ENCODE results near the gene PDE6B. TPM values are rescaled to one million over a fixed set of nuclear protein-coding genes. Genes with fewer than 3 reads are reported as not detected.

PDE6B gene
- total and polyA plus RNA-seq, 2 of the 13 experiments (the other 11 are each of a cell fraction or from before 2014, with no cell fraction given) = 0.38 to 0.40 TPM

DNA sequence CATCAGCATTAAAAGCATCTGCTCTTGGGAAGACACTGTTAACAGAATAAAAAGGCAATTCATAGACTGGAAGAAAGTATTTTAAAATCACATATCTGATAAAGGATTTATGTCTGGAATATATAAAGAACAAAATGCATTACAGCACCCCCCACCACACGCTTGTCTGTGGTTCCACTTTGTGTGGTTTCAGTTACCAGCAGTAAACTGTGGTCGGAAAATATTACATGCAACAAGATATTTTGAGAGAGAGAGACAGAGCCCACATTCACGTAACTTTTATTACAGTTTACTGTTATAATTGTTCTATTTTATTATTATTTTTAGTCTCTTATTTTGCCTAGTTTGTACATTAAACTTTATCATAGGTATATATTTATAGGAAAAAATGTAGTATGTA, 21.2 kb upstream of the PDE6B start:
- no peak for FAIRE-seq
- no peak overlapping the region for H3K27ac ChIP-seq (ENCODE audit: extremely low read length, insufficient read depth, low read length)
- no peak overlapping the region for H2AFZ ChIP-seq (ENCODE audit: low read length)
- H3K79me2 ChIP-seq (ENCODE audit: insufficient read depth, low read length) = no peaks in the 10 kb centered on the region
- in situ Hi-C loops (cut with HindIII; ENCODE audit: extremely low pct_ligation_motif_present, low pct_unique_long_range_greater_than_20kb) (no loop called here), intact Hi-C loops (cut with micrococcal nuclease; ENCODE audit: unreplicated experiment) (loop anchor here (10.0 kb wide), 1 partner anchor 109 kb away; the partner anchor contains the start of genes PIGG and ZNF721)
- no peak for ATAC-seq
- WGBS (ENCODE audit: low lambda C conversion rate) = 16% methylated on average over 3 of the region's 3 CpGs
- H3K9ac ChIP-seq (ENCODE audit: insufficient read depth, low read depth, low read length) = no peak overlapping the region
- no peaks in the 10 kb centered on the region for H3K9me3 ChIP-seq (ENCODE audit: low read length)
- no peak overlapping the region for H3K4me3 ChIP-seq (replicated peaks in 1 of 3; ENCODE audit: insufficient read depth in 1 of 3, low read depth in 2 of 3, low read length in 3 of 3)
- H3K4me1 ChIP-seq (ENCODE audit: insufficient read depth, low read length) = no peaks in the 10 kb centered on the region
- no peak overlapping the region for H3K4me2 ChIP-seq (ENCODE audit: low read depth, low read length)
- H4K20me1 ChIP-seq (ENCODE audit: insufficient read depth, low read length) = no peaks in the 10 kb centered on the region
- ChIA-PET POLR2A (no interaction called here), CTCF (ENCODE audit: low intra/inter-chr PET ratio, low total read pairs) (no interaction called here)
- H3K36me3 ChIP-seq (replicated peaks in 1 of 2; ENCODE audit: control insufficient read depth in 1 of 2, insufficient read depth in 2 of 2, low read length in 2 of 2) = no peaks in the 10 kb centered on the region
- no peak for DNase-seq (ENCODE audit: low spot score)
- peaks cover 9 to 58% of the 10 kb centered on the region in 2 experiments for H3K27me3 ChIP-seq (ENCODE audit: control insufficient read depth in 1 of 2, insufficient read depth in 2 of 2, low read length in 2 of 2)
- BruUV-seq (replicated peaks) = no TSS peak
- TF ChIP-seq ZNF781 (CRISPR knock-in tag; IDR thresholded peaks at IDR 0.05; ENCODE audit: borderline replicate concordance, not compliant biosample characterization) = no peak
- TF ChIP-seq, protein P1, sequence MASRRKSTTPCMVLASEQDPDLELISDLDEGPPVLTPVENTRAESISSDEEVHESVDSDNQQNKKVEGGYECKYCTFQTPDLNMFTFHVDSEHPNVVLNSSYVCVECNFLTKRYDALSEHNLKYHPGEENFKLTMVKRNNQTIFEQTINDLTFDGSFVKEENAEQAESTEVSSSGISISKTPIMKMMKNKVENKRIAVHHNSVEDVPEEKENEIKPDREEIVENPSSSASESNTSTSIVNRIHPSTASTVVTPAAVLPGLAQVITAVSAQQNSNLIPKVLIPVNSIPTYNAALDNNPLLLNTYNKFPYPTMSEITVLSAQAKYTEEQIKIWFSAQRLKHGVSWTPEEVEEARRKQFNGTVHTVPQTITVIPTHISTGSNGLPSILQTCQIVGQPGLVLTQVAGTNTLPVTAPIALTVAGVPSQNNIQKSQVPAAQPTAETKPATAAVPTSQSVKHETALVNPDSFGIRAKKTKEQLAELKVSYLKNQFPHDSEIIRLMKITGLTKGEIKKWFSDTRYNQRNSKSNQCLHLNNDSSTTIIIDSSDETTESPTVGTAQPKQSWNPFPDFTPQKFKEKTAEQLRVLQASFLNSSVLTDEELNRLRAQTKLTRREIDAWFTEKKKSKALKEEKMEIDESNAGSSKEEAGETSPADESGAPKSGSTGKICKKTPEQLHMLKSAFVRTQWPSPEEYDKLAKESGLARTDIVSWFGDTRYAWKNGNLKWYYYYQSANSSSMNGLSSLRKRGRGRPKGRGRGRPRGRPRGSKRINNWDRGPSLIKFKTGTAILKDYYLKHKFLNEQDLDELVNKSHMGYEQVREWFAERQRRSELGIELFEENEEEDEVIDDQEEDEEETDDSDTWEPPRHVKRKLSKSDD (CRISPR knock-in tag; IDR thresholded peaks at IDR 0.05; ENCODE audit: low read depth) = no peak
- TF ChIP-seq ZNF431 (CRISPR knock-in tag; IDR thresholded peaks at IDR 0.05; ENCODE audit: borderline replicate concordance, low read depth) = no peak
- no peak for TF ChIP-seq ZFP62 (CRISPR knock-in tag; IDR thresholded peaks at IDR 0.05)
- no peak for TF ChIP-seq ETS1 (CRISPR knock-in tag; IDR thresholded peaks at IDR 0.05)
- TF ChIP-seq KAT2B (IDR thresholded peaks at IDR 0.05; ENCODE audit: borderline replicate concordance, low read depth, low read length) = no peak
- no peak for TF ChIP-seq ZNF740 (CRISPR knock-in tag; IDR thresholded peaks at IDR 0.05)
- TF ChIP-seq MATR3 (CRISPR knock-in tag; IDR thresholded peaks at IDR 0.05) = no peak
- no peak for TF ChIP-seq GLMP (CRISPR knock-in tag; IDR thresholded peaks at IDR 0.05; ENCODE audit: borderline replicate concordance)
- no peak for TF ChIP-seq TEAD3 (CRISPR knock-in tag; optimal IDR thresholded peaks at IDR 0.05; ENCODE audit: borderline replicate concordance)
- TF ChIP-seq HES4 (CRISPR knock-in tag; IDR thresholded peaks at IDR 0.05; ENCODE audit: borderline replicate concordance) = no peak
- TF ChIP-seq, protein P2, sequence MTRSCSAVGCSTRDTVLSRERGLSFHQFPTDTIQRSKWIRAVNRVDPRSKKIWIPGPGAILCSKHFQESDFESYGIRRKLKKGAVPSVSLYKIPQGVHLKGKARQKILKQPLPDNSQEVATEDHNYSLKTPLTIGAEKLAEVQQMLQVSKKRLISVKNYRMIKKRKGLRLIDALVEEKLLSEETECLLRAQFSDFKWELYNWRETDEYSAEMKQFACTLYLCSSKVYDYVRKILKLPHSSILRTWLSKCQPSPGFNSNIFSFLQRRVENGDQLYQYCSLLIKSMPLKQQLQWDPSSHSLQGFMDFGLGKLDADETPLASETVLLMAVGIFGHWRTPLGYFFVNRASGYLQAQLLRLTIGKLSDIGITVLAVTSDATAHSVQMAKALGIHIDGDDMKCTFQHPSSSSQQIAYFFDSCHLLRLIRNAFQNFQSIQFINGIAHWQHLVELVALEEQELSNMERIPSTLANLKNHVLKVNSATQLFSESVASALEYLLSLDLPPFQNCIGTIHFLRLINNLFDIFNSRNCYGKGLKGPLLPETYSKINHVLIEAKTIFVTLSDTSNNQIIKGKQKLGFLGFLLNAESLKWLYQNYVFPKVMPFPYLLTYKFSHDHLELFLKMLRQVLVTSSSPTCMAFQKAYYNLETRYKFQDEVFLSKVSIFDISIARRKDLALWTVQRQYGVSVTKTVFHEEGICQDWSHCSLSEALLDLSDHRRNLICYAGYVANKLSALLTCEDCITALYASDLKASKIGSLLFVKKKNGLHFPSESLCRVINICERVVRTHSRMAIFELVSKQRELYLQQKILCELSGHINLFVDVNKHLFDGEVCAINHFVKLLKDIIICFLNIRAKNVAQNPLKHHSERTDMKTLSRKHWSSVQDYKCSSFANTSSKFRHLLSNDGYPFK (CRISPR knock-in tag; IDR thresholded peaks at IDR 0.05; ENCODE audit: borderline replicate concordance) = no peak
- no peak for TF ChIP-seq HDAC2 (CRISPR knock-in tag; IDR thresholded peaks at IDR 0.05)
- TF ChIP-seq ZNF7 (CRISPR knock-in tag; IDR thresholded peaks at IDR 0.05) = no peak
- TF ChIP-seq GFI1 (CRISPR knock-in tag; IDR thresholded peaks at IDR 0.05; ENCODE audit: borderline replicate concordance) = no peak
- TF ChIP-seq ZNF720 (CRISPR knock-in tag; IDR thresholded peaks at IDR 0.05) = no peak
